Measurements from ENCODE around the gene KREMEN1.

KREMEN1 gene

GRCh38 chr22:29152045-29152953, 79.5 kb downstream of the KREMEN1 start:
- no peak for DNase-seq (ENCODE audit: low read depth in 2 of 2)

- no peak for DNase-seq (ENCODE audit: low read depth in 2 of 2)
These were observed 80.3 kb downstream of the KREMEN1 start for GRCh38 chr22:29152954-29153719.

- DNase-seq (ENCODE audit: low read depth in 2 of 2), result peak in 1 of 2 donors; percentile 51
These were observed 81.7 kb downstream of the KREMEN1 start for GRCh38 chr22:29154364-29155048.

- DNase-seq (ENCODE audit: low read depth in 2 of 2), result no peak
These were observed 83.1 kb downstream of the KREMEN1 start for GRCh38 chr22:29155966-29156365.

GRCh38 chr22:29156507-29156906, 83.7 kb downstream of the KREMEN1 start:
- DNase-seq (ENCODE audit: low read depth in 2 of 2), result no peak

- no peak for DNase-seq (ENCODE audit: low read depth in 2 of 2)
These were observed 85.1 kb downstream of the KREMEN1 start for GRCh38 chr22:29157759-29158535.

GRCh38 chr22:29158546-29158945, 85.7 kb downstream of the KREMEN1 start:
- no peak for DNase-seq (ENCODE audit: low read depth in 2 of 2)

- no peak for DNase-seq (ENCODE audit: low read depth in 2 of 2)
These were observed 91.0 kb downstream of the KREMEN1 start for GRCh38 chr22:29163808-29164207.

- no peak for DNase-seq (ENCODE audit: low read depth in 2 of 2)
These were observed 92.7 kb downstream of the KREMEN1 start for GRCh38 chr22:29165321-29166060.

GRCh38 chr22:29166180-29166579, 93.3 kb downstream of the KREMEN1 start:
- DNase-seq (ENCODE audit: low read depth in 2 of 2), result no peak

- no peak for DNase-seq (ENCODE audit: low read depth in 2 of 2)
These were observed 94.4 kb downstream of the KREMEN1 start for GRCh38 chr22:29167032-29167911.

- DNase-seq (ENCODE audit: low read depth in 2 of 2), result no peak
These were observed 98.9 kb downstream of the KREMEN1 start for GRCh38 chr22:29171721-29172120.

- no peak for DNase-seq (ENCODE audit: low read depth in 2 of 2)
These were observed 99.4 kb downstream of the KREMEN1 start for GRCh38 chr22:29172216-29172615.

GRCh38 chr22:29175312-29175835, 102.5 kb downstream of the KREMEN1 start:
- DNase-seq (ENCODE audit: low read depth in 2 of 2), result no peak

- no peak for DNase-seq (ENCODE audit: low read depth in 2 of 2)
These were observed 111.4 kb downstream of the KREMEN1 start for GRCh38 chr22:29183971-29184848.

GRCh38 chr22:29184849-29185490, 112.1 kb downstream of the KREMEN1 start:
- DNase-seq (ENCODE audit: low read depth in 2 of 2), result no peak

GRCh38 chr22:29186302-29186701, 113.5 kb downstream of the KREMEN1 start:
- no peak for DNase-seq (ENCODE audit: low read depth in 2 of 2)

- DNase-seq (ENCODE audit: low read depth in 2 of 2), result no peak
These were observed 115.0 kb downstream of the KREMEN1 start for GRCh38 chr22:29187831-29188230.
